Colonic mucosa (tissue), 4 donors: ENCODE measurements around the gene MYO9B. TPM values are rescaled to one million over a fixed set of nuclear protein-coding genes. Genes with fewer than 3 reads are reported as not detected.

Source experiments
- DNase-seq: peaks from one replicate; pipeline ENCODE4 v3.0.0-alpha.2; 2020
- H3K27ac ChIP-seq: fragments of 200-600 bp; one replicate; pipeline ENCODE4 v1.8.0; 2021
- H3K27me3 ChIP-seq: fragments of 200-600 bp; one replicate; pipeline ENCODE4 v1.8.0; 2021
- H3K36me3 ChIP-seq: fragments of 200-600 bp; one replicate; pipeline ENCODE4 v1.8.0; 2021
- H3K4me1 ChIP-seq: fragments of 200-600 bp; one replicate; pipeline ENCODE4 v1.8.0; 2021; ENCODE audit warnings: mild to moderate bottlenecking
- H3K4me3 ChIP-seq: fragments of 200-600 bp; one replicate; pipeline ENCODE4 v1.8.0; 2021
- H3K9ac ChIP-seq, 2 donors: one replicate each; pipeline ENCODE4 v1.7.0; 2013; ENCODE audit warnings: control low read depth in 2 of 2, low read depth in 2 of 2, low read length in 2 of 2
- H3K9me3 ChIP-seq: fragments of 200-600 bp; one replicate; pipeline ENCODE4 v1.8.0; 2021
- CTCF ChIP-seq: fragments of 200-600 bp; IDR thresholded peaks from one replicate; pipeline ENCODE4 v1.8.0; 2022; ENCODE audit warnings: antibody characterized with exemption, mild to moderate bottlenecking
- intact Hi-C: fragments of 100-400 bp; cut with DNase I; formaldehyde crosslinking; loops from one replicate; pipeline ENCODE4 v1.14.1; 2022
- total RNA-seq, 2 donors: library from RNA; stranded (reverse); fragmentation: NEBNext Ultra II Directional in 1 of 2; extraction: Animal tissue kit (Norgen Biotek cat#: 25700) in 1 of 2; gene quantifications; one replicate each; pipeline ENCODE4 v1.2.1, GENCODE V29; 2021
- donor health status: healthy.
- donor health status: DM: no; HTN: no; CAD: no.
- donor health status: DM: no; HTN: no; CAD: no.

The MYO9B gene
- total RNA-seq, 2 donors from 2014 or later = 56.5 to 89.2 TPM

GRCh38 chr19:17041976-17042375 is 33.6 kb upstream of the MYO9B start:
- Histone ChIP-seq H3K36me3 (no peaks in the 10 kb centered on the region), H3K4me3 (no peak overlapping the region), H3K27me3 (no peaks in the 10 kb centered on the region), H3K4me1 (no peaks in the 10 kb centered on the region), H3K9ac (peak overlapping the region; percentile 36 to 77), H3K27ac (peak overlapping the region; percentile 91), H3K9me3 (no peaks in the 10 kb centered on the region)
- peak; percentile 61 for DNase-seq
- no peak for TF ChIP-seq CTCF
- intact Hi-C loops = no loop called here

DNA sequence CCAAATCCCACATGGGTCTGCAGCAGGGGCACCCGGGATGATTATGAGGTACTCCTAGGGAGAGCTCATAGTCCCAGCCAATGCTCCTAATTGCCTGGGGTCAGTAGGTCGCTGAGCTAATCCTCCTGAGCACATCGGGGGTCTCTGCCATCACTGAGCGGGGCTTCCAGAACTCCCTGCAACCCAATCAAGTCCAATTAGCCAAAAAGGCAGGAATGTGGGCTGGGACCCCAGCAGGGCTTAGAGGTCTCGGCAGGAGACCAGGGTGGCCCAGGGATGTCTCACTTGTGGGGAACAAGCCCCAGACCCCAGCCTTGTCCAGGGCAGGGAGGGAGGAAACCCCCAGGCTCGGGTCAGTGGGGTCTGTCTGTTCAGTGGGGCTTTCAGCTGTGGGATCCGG is 31.8 kb upstream of the MYO9B start:
- intact Hi-C loops = no loop called here
- Histone ChIP-seq H3K9ac (no peak overlapping the region), H3K4me1 (no peaks in the 10 kb centered on the region), H3K27ac (no peak overlapping the region), H3K36me3 (no peaks in the 10 kb centered on the region), H3K4me3 (no peak overlapping the region), H3K27me3 (no peaks in the 10 kb centered on the region), H3K9me3 (no peaks in the 10 kb centered on the region)
- no peak for TF ChIP-seq CTCF
- DNase-seq = no peak

- Histone ChIP-seq H3K9me3 (no peaks in the 10 kb centered on the region), H3K4me1 (no peaks in the 10 kb centered on the region), H3K27ac (no peak overlapping the region), H3K36me3 (no peaks in the 10 kb centered on the region), H3K27me3 (no peaks in the 10 kb centered on the region), H3K4me3 (no peak overlapping the region), H3K9ac (no peak overlapping the region)
- intact Hi-C loops = no loop called here
- DNase-seq = no peak
- TF ChIP-seq CTCF = no peak
Measured at GRCh38 chr19:17045907-17046502, 29.6 kb upstream of the MYO9B start.

GRCh38 chr19:17048885-17049453 is 26.6 kb upstream of the MYO9B start:
- intact Hi-C loops = no loop called here
- H3K36me3 ChIP-seq = no peaks in the 10 kb centered on the region
- no peaks in the 10 kb centered on the region for H3K9me3 ChIP-seq
- H3K9ac ChIP-seq = no peak overlapping the region
- H3K27ac ChIP-seq = peak overlapping the region; percentile 22
- no peak for DNase-seq
- no peaks in the 10 kb centered on the region for H3K27me3 ChIP-seq
- H3K4me1 ChIP-seq = no peaks in the 10 kb centered on the region
- no peak overlapping the region for H3K4me3 ChIP-seq
- TF ChIP-seq CTCF = no peak

- Histone ChIP-seq H3K4me3 (no peak overlapping the region), H3K4me1 (no peaks in the 10 kb centered on the region), H3K27ac (peak overlapping the region; percentile 22), H3K27me3 (no peaks in the 10 kb centered on the region), H3K36me3 (no peaks in the 10 kb centered on the region), H3K9me3 (no peaks in the 10 kb centered on the region), H3K9ac (no peak overlapping the region)
- no peak for TF ChIP-seq CTCF
- peak; percentile 47 for DNase-seq
- intact Hi-C loops = loop anchor here (5.0 kb wide), 1 partner anchor 332 kb away; the partner anchor contains the start of gene NWD1
Measured at GRCh38 chr19:17049711-17050280, 25.8 kb upstream of the MYO9B start.
